Epithelial cell of alveolus of lung (primary cell): ENCODE measurements around the gene TMEM50B. TPM values are rescaled to one million over a fixed set of nuclear protein-coding genes. Genes with fewer than 3 reads are reported as not detected.

Source experiments
- total RNA-seq: library from RNA; depleted of rRNA; stranded (reverse); fragments of >200 nt; gene quantifications from 2 replicates; pipeline ENCODE4 v1.2.1, GENCODE V29; 2015

Gene TMEM50B
- 21.3 and 42.6 TPM in 2 replicates for total RNA-seq

DNA sequence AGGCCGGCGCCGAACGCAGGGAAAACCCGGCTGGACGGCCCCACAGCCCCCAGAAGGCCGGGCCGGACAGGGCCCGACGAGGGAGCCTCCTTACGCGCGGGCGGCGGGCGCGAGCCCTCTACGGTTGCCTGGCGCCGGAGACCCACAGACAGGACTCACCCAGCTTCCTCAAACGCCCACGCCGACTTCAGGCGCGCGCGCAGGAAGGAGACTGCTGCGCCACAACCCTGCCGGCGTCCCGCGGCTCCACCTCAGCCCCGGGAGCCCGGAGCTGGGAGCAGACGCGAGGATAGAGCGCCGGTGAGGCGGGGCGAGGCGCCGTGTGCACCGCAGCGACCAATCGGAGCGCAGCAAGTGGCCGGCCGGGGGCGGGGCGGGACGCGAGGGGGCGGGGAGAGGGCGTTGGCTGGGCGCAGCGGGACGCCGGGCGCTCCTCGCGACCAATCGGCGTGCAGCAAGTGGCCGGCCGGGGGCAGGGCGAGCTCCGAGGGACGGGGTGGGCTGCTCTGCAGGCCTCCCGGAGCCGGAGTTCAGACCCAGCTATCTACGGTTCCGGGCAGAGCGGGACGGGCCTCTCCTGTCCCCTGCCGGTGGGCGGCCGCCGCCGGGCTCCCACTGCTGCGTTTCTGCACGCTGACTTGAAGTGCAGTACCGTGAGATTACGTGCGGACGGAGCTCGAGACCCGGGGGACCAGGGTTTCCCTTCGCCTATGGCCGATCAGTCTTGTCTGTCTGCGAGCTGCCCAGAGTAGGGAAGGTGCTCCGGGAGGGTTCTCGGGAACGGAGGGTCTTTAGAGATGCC is at the start of gene TMEM50B:
Gene TMEM50B, minus strand, starts transcription at position 296 of the 802 bp plus-strand sequence. CDS start 11,089 bp downstream, outside the sequence.

DNA sequence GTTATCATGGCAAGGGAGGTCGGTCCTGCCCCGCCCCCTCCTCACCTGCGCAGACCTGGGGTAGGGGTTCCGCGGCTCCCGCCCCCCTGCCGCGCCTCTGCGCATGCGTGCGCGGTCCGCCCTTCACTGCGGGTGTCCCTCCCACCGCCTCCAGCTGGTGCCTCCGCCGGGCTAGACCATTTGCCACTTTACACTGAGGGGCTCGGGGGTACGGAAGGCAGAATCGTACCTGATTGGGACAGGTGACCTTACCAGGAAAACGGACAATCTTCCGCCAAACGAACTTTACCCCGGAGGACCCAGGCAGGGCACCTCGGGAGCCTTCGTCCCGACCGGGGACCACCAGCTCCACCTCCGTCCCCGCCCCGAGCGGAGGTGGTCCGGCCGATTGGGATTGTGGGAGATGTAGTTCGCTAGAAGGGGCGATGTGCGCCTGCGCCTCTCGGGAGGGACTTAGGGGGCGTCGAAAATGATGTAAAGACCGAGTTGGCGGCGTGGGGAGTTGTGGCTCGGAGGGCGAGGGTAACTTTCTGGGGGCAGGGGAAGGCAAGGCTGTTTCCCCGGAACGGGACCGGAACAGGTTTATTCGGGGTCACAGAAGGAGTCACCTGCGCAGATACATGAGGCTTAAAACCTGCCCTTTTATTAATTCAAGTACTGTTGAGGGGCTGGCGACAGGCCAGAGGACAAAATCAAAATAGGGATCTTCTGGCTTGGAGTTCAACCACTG is 11.8 kb upstream of the TMEM50B start, which contains the start of gene DNAJC28:
Gene DNAJC28, minus strand, starts transcription at position 344 of the 730 bp plus-strand sequence. CDS start 2,323 bp downstream, outside the sequence.

DNA sequence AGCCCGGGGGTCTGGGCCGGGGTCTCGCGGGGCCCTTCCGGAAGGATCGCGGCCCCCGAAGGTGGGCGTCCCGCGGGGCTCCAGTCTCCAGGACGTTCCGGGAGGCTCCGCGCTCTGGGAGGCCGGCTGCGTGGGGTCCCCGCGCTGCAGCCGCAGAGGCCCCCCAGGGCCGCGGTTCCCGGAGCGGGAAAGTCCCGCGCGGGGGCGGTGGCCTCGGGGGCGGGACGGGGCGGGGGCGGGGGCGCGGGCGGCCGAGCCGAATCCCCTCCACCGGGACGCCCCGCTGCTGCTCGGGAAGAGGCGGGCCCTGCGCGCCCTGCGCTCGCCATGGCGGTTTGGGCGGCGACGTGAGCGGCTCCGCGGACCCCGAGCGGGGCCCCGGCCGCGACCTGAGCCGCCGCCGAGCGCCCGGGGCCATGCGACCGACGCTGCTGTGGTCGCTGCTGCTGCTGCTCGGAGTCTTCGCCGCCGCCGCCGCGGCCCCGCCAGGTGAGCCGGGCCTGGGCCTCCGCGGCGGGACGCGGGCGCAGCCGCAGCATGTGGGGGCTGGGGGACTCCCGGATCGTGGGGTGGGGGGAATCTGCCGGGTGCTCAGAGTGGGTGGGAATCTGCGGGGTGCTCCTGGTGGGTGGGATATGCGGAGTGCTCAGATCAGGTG is 76.5 kb downstream of the TMEM50B start, which contains the start of gene IFNGR2:
Gene IFNGR2, plus strand, starts transcription at position 286 of the 658 bp plus-strand sequence. Its CDS starts 131 bp downstream, at position 417.

Other genes starting within 250 kb of the TMEM50B start
- 29.3 and 49.9 TPM in 2 replicates for gene IL10RB, start 213.6 kb downstream of the TMEM50B start, total RNA-seq
- 11.4 and 20.9 TPM in 2 replicates for gene IFNAR1, start 155.0 kb downstream of the TMEM50B start, total RNA-seq
- 68.6 and 69.0 TPM in 2 replicates for gene IFNGR2, start 76.6 kb downstream of the TMEM50B start, total RNA-seq
- gene DNAJC28, start 11.7 kb upstream of the TMEM50B start, total RNA-seq = 0.64 and 1.0 TPM in 2 replicates
- gene GART, start 62.1 kb upstream of the TMEM50B start, total RNA-seq = 82.7 and 121 TPM in 2 replicates
- gene SON, start 63.1 kb upstream of the TMEM50B start, total RNA-seq = 97.6 and 166 TPM in 2 replicates
- 25.6 and 28.1 TPM in 2 replicates for gene DONSON, start 108.7 kb upstream of the TMEM50B start, total RNA-seq
- 12.8 and 36.5 TPM in 2 replicates for gene CRYZL1, start 161.8 kb upstream of the TMEM50B start, total RNA-seq
- 20.0 and 34.0 TPM in 2 replicates for gene ITSN1, start 162.5 kb upstream of the TMEM50B start, total RNA-seq